ENCODE measurements around the gene COCH.
"Not testable (repeated sequence)": the region's sequence is repeated elsewhere in the genome, so short reads cannot be mapped to it uniquely, and the experiment has no call there.

The COCH gene

DNA sequence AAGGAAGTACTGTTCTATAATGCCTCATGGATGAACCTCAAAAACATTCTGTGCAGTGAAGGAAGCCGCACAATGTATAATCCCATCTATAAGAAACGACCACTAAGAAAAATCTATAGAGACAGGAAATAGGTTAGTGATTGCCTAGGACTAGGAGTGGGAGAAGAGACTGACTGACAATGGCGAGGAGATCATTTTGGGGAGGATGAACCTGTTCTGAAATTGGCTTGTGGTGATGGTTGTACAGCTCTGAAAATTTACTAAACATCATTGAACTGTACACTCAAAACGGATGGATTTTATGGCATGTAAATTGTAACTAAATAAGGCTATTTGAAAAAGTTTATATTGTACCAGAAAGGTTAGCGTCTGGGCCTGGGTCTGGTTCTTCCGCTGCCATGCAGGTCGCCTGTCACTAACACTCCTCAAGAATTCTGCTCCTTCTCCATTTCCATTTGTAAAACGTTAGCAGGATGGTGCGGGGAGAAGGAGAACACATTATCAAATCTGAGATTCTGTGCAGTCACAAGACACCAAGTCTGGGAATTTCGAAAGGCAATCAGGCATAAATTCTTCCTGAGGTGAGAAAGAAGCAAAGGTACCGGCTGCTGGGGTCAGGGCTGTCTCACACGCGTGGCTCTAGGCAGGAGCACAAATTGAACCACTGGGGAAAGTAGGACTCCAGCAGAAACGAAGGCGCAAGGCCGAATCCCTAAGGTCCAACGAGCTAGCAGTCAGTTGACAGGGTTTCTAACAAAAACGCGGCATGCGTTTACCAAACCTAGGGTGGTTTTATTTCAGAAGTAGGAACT is 845 bp upstream of the COCH start:
- in situ Hi-C loops (cut with MboI; ENCODE audit: low pct_unique_long_range_greater_than_20kb, low sequenced_read_pairs): no loop called here
- no peak for DNase-seq

DNA sequence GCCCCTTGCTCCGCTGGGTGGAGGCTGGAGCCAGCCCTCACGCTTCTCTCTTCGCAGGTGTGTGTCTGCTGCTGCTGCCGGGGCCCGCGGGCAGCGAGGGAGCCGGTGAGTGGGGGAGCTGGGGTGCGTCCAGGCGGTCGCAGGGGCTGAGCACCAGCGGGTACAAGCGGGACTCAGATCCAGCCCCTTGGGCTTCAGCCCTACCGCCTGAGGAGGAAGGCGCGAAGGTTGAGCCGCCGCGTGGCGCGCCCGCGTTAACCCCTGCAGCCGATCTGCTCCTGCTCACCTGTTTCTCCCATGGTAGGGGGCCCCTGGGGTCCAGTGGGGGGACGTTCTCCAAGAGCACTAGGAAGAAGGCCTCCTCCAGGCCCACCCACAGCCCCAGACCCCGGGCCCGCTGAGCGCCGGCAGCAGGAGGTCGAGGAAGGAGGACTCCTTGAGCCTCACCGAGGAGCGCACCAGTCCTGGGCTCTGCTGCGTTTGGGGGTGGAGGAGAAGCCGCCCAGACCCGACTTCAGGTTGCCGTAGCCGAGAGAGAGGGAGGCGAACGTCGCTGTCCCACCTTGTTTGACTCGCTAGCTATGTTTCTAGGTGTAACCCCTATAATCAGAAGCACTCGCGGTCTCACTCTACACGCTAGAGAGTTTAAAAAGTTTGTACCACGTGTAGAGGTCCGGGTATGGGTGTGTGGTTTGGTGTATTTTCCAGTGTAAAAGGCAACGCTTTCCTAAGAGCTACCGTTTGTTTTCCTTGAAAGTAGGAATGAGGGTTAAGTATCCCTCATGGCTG is 834 bp downstream of the COCH start:
- in situ Hi-C loops (cut with MboI; ENCODE audit: low pct_unique_long_range_greater_than_20kb, low sequenced_read_pairs): loop anchor here (25.0 kb wide), 1 partner anchor 213 kb away; no protein-coding TSS in a partner anchor

DNA sequence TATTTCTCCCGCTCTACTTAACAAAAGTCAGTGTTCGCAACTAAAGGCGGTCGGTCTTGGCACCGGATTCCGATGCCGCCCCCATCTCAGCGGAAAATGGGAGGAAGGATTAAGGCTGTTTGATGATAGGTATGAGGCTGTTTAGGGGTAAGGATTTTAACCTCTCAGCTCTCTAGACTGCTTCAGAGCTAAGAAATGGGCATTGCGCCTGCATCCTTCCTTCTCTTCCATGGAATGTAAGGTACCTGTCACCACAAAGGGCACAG is 1.4 kb downstream of the COCH start:
- in situ Hi-C loops (cut with MboI; ENCODE audit: low pct_unique_long_range_greater_than_20kb, low sequenced_read_pairs): loop anchor here (25.0 kb wide), 1 partner anchor 213 kb away; no protein-coding TSS in a partner anchor
- DNase-seq: no peak

More for the DNA sequence above, 834 bp downstream of the COCH start:
- DNase-seq: no peak

DNA sequence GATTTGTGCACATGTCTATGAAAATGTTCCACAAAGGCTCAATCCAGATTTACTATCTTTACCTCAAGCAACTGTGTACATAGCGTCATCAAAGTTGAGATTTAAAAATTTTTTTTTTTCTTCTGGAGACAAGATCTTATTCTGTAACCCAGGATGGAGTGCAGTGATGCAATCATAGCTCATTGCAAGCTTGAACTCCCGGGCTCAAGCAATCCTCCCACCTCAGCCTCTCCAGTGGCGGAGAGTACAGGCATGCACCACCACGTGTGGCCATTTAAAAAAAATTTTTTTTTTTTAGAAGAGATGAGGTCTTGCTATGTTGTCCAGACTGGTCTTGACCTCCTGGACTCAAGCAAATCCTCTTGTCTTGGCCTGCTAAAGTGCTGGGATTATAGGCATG is 2.3 kb downstream of the COCH start:
- DNase-seq: no peak
- in situ Hi-C loops (cut with MboI; ENCODE audit: low pct_unique_long_range_greater_than_20kb, low sequenced_read_pairs): loop anchor here (25.0 kb wide), 1 partner anchor 214 kb away; no protein-coding TSS in a partner anchor

DNA sequence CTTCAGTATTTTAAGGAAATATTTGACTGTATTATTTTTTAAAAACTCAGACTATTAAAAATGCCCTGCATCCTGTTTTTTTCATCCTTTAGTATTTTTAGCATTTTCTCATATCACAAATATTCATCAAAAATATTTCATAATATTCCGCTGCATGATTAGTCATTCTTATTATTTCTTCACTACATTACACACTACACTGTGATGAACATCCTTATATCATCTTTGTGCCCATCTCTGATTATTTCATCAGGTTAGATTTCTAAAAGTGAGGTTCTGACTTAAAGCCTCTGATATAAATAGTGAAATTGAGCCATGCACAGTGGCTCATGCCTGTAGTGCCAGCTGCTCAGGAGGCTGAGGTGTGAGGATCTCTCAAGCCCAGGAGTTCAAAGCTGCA is 8.1 kb downstream of the COCH start:
- DNase-seq: no peak
- in situ Hi-C loops (cut with MboI; ENCODE audit: low pct_unique_long_range_greater_than_20kb, low sequenced_read_pairs): loop anchor here (25.0 kb wide), 1 partner anchor 220 kb away; no protein-coding TSS in a partner anchor

- in situ Hi-C loops (cut with MboI; ENCODE audit: low pct_unique_long_range_greater_than_20kb, low sequenced_read_pairs): loop anchor here (25.0 kb wide), 1 partner anchor 221 kb away; no protein-coding TSS in a partner anchor
- DNase-seq: no peak
These were observed 9.3 kb downstream of the COCH start for GRCh38 chr14:30883508-30884294.

DNA sequence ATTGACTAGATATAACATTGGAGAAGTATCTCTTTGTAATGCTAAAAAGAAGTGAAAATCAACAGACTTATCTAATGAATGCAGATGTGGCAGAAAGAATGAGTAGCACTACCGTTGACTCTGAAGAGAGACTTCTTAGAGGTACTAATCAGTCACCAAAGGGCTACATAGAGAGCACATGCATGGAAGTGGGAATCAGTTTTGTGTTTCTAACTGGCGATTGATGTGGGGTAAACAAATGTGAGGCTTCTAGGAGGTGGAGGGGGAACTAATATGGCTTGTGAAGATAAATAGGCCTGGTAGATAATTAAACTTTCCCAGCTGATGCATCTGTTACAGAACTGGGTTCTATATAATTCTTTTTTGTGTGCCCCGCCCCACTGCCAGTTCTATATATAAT is 10.5 kb downstream of the COCH start:
- no peak for DNase-seq
- in situ Hi-C loops (cut with MboI; ENCODE audit: low pct_unique_long_range_greater_than_20kb, low sequenced_read_pairs): loop anchor here (25.0 kb wide), 1 partner anchor 223 kb away; no protein-coding TSS in a partner anchor

- in situ Hi-C loops (cut with MboI; ENCODE audit: low pct_unique_long_range_greater_than_20kb, low sequenced_read_pairs): loop anchor here (25.0 kb wide), 1 partner anchor 224 kb away; no protein-coding TSS in a partner anchor
These were observed 11.7 kb downstream of the COCH start for GRCh38 chr14:30885840-30886740.

GRCh38 chr14:30888480-30889243 is 14.3 kb downstream of the COCH start:
- no peak for DNase-seq
- in situ Hi-C loops (cut with MboI; ENCODE audit: low pct_unique_long_range_greater_than_20kb, low sequenced_read_pairs): loop anchor here (25.0 kb wide), 1 partner anchor 226 kb away; no protein-coding TSS in a partner anchor

More at GRCh38 chr14:30885840-30886740, 11.7 kb downstream of the COCH start:
- no peak for DNase-seq

DNA sequence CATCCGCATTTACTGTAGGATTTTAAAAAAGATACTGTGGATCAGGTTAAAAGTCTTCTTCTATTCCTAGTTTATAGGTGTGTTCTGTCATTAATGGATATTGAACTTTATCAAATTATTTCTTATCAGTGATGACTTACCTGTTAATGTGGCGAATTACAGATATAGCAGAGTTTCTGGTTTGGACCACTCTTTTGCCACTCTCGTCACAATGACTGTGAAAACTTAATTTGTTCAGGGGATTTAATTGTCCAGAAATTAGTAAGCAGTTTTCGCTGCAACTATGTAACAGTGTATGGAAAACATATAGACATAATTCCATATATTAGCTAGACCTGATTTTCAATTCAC is 14.9 kb downstream of the COCH start:
- DNase-seq: no peak
- in situ Hi-C loops (cut with MboI; ENCODE audit: low pct_unique_long_range_greater_than_20kb, low sequenced_read_pairs): loop anchor here (25.0 kb wide), 1 partner anchor 227 kb away; no protein-coding TSS in a partner anchor

- DNase-seq: no peak
- in situ Hi-C loops (cut with MboI; ENCODE audit: low pct_unique_long_range_greater_than_20kb, low sequenced_read_pairs): loop anchor here (25.0 kb wide), 1 partner anchor 232 kb away; no protein-coding TSS in a partner anchor
These were observed 19.5 kb downstream of the COCH start for GRCh38 chr14:30893819-30894218.

DNA sequence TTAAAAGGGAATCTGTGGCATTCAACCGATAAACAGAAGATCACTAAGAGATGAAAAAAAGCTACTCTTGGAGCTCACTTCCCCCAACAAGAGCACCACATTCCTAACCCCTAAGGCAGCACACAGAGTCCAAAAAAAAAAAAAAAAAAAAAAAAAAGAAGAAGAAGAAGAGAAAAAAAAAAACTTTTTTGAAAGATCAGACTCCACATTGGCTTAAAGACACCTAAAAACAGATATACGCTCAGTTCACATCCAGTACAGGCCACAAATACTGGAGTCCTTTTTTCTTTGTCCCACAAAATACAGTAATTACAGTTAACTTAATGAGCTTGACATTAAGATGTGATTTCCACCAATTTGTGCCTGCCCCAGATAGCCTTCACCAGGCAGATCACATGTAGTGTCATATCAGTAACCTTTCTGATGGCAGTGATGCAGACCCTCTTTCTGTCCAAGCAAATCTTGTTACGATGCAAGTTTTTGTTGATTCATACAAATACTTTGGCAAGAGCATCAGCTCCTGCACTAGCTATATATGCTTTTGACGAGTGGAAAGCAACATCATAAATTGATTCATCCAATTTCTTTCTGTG is 20.7 kb downstream of the COCH start:
- in situ Hi-C loops (cut with MboI; ENCODE audit: low pct_unique_long_range_greater_than_20kb, low sequenced_read_pairs): loop anchor here (25.0 kb wide), 1 partner anchor 233 kb away; no protein-coding TSS in a partner anchor

DNA sequence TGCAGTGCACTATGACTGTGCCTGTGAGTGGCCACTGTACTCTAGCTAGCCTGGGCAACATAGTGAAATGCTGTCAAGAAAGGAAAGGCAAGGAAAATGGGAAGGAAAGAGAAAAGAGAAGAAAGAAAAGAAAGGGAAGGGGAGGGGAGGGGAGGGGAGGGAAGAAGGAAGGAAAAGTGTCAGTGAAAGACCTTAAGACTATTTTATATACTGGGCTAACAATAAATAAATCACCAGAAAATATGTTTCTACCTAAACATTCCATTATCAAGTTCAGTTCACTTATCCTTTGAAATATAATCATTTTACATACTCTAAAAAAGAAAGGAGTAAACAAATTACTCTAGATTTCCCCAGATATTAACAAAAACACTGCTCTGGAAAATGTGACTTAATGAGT is 22.1 kb downstream of the COCH start:
- DNase-seq: no peak
- in situ Hi-C loops (cut with MboI; ENCODE audit: low pct_unique_long_range_greater_than_20kb, low sequenced_read_pairs): loop anchor here (25.0 kb wide), 1 partner anchor 234 kb away; no protein-coding TSS in a partner anchor

More for the DNA sequence above, 20.7 kb downstream of the COCH start:
- DNase-seq: no peak

GRCh38 chr14:30897121-30897520 is 22.8 kb downstream of the COCH start:
- in situ Hi-C loops (cut with MboI; ENCODE audit: low pct_unique_long_range_greater_than_20kb, low sequenced_read_pairs): loop anchor here (25.0 kb wide), 1 partner anchor 235 kb away; no protein-coding TSS in a partner anchor
- not testable (repeated sequence) for DNase-seq

- no peak for DNase-seq
These were observed 29.1 kb downstream of the COCH start for GRCh38 chr14:30903285-30904124.

More at GRCh38 chr14:30903285-30904124, 29.1 kb downstream of the COCH start:
- in situ Hi-C loops (cut with MboI; ENCODE audit: low pct_unique_long_range_greater_than_20kb, low sequenced_read_pairs): no loop called here
